ENCODE measurements around the gene KLRC4. TPM values are rescaled to one million over a fixed set of nuclear protein-coding genes. Genes with fewer than 3 reads are reported as not detected.
A peak's percentile ranks its signal among the peaks of the same experiment; 100 is the strongest.
"Not testable (repeated sequence)": the region's sequence is repeated elsewhere in the genome, so short reads cannot be mapped to it uniquely, and the experiment has no call there.

KLRC4 gene
- total and polyA plus RNA-seq, 10 donors, result 0.22 to 14.6 (median 5.4) TPM

- peaks cover 11 to 90% (median 44%) of the 10 kb centered on the region in 6 donors for H3K4me1 ChIP-seq
- TF ChIP-seq POLR2AphosphoS5 (IDR thresholded peaks at IDR 0.05), result no peak
- H3K27ac ChIP-seq, result peak overlapping the region in 6 of 8 donors; percentile 19 to 69 (median 39)
- no peaks in the 10 kb centered on the region for H3K27me3 ChIP-seq (replicated peaks in 1 of 7)
- intact Hi-C loops (cut with DNase I; ENCODE audit: low total_unique reads), result no loop called here
- no peak overlapping the region for H3K4me3 ChIP-seq
- peaks cover 0 to 10% (median 0%) of the 10 kb centered on the region in 8 donors for H3K9me3 ChIP-seq
- H3K36me3 ChIP-seq, result no peaks in the 10 kb centered on the region
- WGBS, 5 donors, result 64 to 88% (median 87%) methylated on average over 10 of the region's 10 CpGs
- no peak for DNase-seq
These were observed 41.1 kb downstream of the KLRC4 start for GRCh38 chr12:10368206-10369171.

GRCh38 chr12:10367714-10368113 is 41.8 kb downstream of the KLRC4 start:
- H3K27me3 ChIP-seq (replicated peaks in 1 of 7); H3K9me3 ChIP-seq; H3K4me3 ChIP-seq; intact Hi-C loops (cut with DNase I; ENCODE audit: low total_unique reads); DNase-seq; H3K36me3 ChIP-seq: not testable (repeated sequence)
- Histone ChIP-seq H3K27ac (peak overlapping the region in 2 of 8 donors; percentile 6 to 69), H3K4me1 (peaks cover 10 to 90% (median 42%) of the 10 kb centered on the region in 6 donors)
- 65 to 85% (median 72%) methylated on average over 4 of the region's 4 CpGs for WGBS, 5 donors

- Histone ChIP-seq H3K27me3 (replicated peaks in 1 of 7) (no peaks in the 10 kb centered on the region), H3K9me3 (peaks cover 0 to 10% (median 0%) of the 10 kb centered on the region in 8 donors), H3K36me3 (no peaks in the 10 kb centered on the region), H3K27ac (peak overlapping the region in 6 of 8 donors; percentile 91 to 98 (median 94)), H3K4me1 (peaks cover 8 to 86% (median 34%) of the 10 kb centered on the region in 6 donors), H3K4me3 (no peak overlapping the region)
- TF ChIP-seq POLR2AphosphoS5 (IDR thresholded peaks at IDR 0.05) (no peak), CTCF (IDR thresholded peaks at IDR 0.05 in 8 of 11, conservative IDR thresholded peaks at IDR 0.05 in 3 of 11) (no peak), POLR2A (IDR thresholded peaks at IDR 0.05) (no peak)
- intact Hi-C loops (cut with DNase I; ENCODE audit: low total_unique reads), result no loop called here
- DNase-seq, result no peak
These were observed 42.7 kb downstream of the KLRC4 start for GRCh38 chr12:10366875-10367274.

GRCh38 chr12:10365696-10366405 is 43.7 kb downstream of the KLRC4 start:
- TF ChIP-seq CTCF (IDR thresholded peaks at IDR 0.05 in 8 of 11, conservative IDR thresholded peaks at IDR 0.05 in 3 of 11) (peak in 1 of 11 experiments; percentile 41), POLR2AphosphoS5 (IDR thresholded peaks at IDR 0.05) (no peak)
- 39 to 53% (median 40%) methylated on average over 6 of the region's 6 CpGs for WGBS, 5 donors
- Histone ChIP-seq H3K36me3 (no peaks in the 10 kb centered on the region), H3K27me3 (replicated peaks in 1 of 7) (no peaks in the 10 kb centered on the region), H3K4me3 (peak overlapping the region in 7 of 8 donors; percentile 48 to 80 (median 60)), H3K4me1 (peaks cover 8 to 76% (median 28%) of the 10 kb centered on the region in 6 donors), H3K27ac (peak overlapping the region; percentile 79 to 98 (median 94)), H3K9me3 (peaks cover 0 to 10% (median 0%) of the 10 kb centered on the region in 8 donors)
- intact Hi-C loops (cut with DNase I; ENCODE audit: low total_unique reads), result no loop called here
- DNase-seq, result no peak
